AG09319 (cell line): ENCODE results near the gene ISL2.
"Not testable (repeated sequence)": the region's sequence is repeated elsewhere in the genome, so short reads cannot be mapped to it uniquely, and the experiment has no call there.

Experiments
- DNase-seq: peaks from one replicate; pipeline ENCODE4 v3.0.0-alpha.2; 2010; ENCODE audit warnings: low read depth; ENCODE audit errors: extremely low read depth
- TF ChIP-seq, protein P1 (sequence below): IDR thresholded peaks from 2 replicates; pipeline ENCODE4 v1.5.1; 2011; ENCODE audit warnings: low read depth, mild to moderate bottlenecking, inconsistent platforms, low read length, moderate library complexity

ISL2 gene

DNA sequence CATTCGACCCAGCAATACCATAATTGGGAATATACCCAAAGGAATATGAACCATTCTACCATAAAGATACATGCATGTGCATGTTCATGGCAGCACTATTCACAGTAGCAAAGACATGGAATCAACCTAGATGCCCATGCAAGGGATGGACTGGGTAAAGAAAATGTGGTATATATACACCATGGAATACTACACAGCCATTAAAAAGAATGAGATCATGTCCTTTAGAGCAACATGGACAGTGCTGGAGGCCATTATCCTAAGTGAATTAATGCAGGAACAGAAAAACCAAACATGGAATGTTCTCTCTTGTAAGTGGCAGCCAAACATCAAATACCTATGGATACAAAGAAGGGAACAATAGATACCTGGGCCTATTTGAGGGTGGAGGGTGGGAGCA lies 32.7 kb upstream of the ISL2 start:
- TF ChIP-seq, protein P1, sequence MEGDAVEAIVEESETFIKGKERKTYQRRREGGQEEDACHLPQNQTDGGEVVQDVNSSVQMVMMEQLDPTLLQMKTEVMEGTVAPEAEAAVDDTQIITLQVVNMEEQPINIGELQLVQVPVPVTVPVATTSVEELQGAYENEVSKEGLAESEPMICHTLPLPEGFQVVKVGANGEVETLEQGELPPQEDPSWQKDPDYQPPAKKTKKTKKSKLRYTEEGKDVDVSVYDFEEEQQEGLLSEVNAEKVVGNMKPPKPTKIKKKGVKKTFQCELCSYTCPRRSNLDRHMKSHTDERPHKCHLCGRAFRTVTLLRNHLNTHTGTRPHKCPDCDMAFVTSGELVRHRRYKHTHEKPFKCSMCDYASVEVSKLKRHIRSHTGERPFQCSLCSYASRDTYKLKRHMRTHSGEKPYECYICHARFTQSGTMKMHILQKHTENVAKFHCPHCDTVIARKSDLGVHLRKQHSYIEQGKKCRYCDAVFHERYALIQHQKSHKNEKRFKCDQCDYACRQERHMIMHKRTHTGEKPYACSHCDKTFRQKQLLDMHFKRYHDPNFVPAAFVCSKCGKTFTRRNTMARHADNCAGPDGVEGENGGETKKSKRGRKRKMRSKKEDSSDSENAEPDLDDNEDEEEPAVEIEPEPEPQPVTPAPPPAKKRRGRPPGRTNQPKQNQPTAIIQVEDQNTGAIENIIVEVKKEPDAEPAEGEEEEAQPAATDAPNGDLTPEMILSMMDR, result no peak
- no peak for DNase-seq

DNA sequence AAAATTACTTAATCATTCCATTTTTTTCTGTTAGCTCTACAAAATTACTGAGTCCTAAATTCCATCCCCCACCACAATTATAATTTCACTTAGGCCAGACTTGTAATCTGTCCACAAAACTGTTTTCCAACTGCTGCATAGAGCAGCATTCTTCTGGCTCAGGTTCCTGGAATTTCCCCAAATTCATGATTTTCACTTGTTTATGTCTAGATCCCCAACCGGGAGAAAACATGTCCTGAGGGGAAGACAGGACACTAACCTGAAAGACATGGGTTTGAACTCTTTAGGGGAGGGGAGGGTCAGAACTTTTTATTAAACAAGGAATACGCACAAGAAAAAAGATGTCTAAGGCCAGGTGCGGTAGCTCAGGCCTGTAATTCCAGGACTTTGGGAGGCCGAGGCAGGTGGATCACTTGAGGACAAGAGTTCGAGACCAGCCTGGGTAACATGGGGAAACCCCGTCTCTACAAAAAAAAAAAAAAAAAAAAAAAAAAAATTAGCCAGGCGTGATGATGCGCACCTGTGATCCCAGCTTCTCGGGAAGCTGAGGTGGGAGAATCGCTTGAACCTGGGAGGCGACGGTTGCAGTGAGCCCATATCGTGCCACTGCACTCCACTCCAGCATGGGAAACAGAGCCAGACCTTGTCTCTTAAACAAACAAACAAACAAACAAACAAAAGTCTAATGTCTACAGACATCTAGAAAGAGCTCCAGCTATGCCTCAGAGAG lies 26.8 kb upstream of the ISL2 start:
- TF ChIP-seq, protein P1, result no peak
- no peak for DNase-seq

DNA sequence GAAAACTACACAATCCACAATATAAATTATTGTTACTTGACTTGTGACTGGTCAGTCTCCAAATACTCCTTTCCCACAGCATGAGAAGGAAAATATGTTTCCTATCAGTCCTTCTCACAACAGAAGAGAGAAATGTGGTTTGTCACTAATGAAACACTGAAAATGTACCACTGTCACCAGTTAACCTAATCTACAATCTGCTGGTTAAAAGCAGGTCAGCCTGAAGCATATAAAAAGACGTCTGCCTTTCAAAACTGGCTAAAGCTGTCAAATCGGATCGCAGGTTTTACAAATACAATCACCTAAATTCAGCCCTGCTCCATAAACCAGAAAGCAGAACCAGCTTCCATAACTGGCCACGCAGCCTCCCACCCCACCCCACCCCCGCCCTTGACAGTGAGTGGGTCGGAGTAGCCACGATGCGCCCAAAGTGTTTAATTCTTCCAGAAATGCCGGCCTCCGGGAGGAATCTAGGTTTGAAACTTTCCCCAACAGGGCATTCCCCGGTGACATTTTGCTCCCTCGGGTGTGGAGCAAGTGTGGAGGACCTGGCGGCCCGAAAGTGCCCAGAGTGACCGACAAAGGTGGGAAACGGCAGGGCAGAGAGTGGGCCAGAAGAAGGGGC lies 26.0 kb upstream of the ISL2 start:
- TF ChIP-seq, protein P1, result no peak
- no peak for DNase-seq

DNA sequence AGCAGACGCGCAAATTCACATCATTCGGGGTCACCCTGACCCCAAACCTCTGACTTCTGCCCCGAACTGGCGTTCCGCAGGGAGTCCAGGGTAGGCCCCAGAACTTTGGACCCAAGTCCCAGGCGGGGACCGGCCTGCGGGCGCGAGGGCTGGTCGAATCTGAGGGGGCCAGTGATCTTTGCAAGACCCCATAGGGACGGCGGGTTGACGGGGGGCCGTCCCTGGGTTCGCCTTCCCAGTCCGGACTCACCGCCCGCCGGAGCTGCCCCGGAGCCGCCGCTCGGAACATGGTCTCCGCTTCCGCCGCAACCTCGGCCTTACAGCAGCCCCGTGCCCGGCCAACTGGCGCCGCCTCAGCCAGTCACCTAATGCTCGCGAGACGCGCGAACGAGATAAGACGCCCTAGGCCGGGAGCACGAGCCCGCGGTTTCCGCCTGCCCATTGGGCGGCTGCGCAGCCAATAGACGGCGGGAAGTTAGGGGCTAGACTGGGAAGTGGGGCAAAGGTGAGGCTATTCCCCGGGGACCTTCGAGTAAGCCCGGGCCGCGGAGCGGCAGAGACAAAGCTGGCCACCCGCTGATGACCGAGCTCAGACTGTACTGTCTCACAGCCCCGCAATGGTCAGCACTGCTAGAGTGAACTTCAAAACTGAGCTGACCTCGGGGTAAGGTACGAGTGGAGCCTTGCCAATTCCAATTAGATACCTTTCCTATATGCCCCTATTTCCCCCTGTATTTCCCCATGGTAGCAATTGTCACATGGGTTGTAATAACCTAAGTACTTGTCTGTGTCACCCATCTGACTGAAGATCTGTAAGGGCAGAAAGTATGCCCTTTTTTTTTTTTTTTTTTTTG lies 25.2 kb upstream of the ISL2 start, which contains the start of gene ETFA:
Gene ETFA (minus strand): TSS at position 370 of the 854 bp plus-strand sequence. CDS start 81 bp downstream, at position 289.
- DNase-seq, result peak; percentile 91
- TF ChIP-seq, protein P1, result no peak

DNA sequence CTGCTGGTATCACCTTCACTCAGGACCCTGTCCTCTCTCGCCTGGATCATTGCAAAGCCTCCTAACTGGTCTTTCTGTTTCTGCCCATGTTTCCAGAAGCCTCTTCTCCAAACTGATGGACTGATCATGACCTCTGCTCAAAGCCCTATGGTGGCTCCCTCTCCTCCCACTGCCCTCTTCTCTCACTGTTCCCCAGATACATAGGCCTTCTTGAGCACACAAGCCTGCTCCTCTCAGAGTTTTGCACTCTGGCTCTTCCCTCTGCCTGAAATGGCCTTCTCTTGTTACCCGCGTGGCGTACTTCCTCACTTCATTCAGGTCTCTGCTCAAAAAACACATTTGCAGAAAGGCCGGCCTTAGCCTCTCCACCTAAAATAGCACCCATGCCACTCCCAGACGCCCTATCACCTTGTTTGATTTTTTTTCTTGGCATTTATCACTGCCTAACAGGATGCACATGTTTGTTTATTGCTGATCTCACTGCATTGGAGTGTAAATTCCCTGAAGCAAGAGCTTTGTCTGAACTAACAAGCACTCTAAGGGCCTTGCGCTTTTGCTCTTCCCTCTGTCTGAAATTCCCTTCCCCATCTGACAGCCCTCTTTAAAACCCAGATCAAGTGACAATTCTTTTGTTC lies 23.9 kb upstream of the ISL2 start:
- TF ChIP-seq, protein P1, result no peak
- DNase-seq, result no peak

DNA sequence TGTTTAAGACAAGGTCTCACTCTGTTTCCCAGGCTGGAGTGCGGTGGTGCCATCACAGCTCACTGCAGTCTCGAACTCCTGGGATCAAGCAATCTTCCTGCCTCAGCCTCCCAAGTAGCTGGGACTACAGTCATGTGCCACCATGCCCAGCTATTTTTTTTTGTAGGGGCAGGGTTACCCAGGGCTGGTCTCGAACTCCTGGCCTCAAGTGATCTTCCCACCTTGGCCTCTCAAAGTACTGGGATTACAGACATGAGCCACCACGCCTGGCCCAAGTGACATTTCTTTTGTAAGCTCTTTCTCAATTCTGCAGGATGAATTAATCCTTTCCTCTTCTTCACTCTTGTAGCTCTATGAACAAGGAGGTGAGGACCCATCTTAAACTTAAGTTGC lies 23.4 kb upstream of the ISL2 start:
- not testable (repeated sequence) for DNase-seq

DNA sequence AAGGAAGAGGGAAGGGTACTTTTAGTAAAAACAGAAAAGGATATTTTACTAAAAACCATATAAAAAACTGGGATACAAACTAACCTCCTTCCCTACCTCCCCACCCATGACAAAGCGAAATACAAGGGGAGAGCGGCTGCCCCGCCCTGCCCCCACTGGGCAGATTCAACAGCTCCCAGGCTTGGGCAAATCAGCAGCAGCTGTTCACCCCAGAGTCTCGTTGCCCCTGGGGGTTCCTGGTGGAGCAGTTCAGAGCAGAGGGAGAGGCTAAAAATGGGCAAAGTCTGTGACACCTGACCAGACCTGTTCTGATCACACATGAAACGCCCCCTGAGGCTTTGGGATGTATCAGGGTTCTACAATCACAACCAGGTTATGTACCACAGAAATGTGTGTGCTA lies 22.8 kb upstream of the ISL2 start:
- no peak for DNase-seq
- TF ChIP-seq, protein P1, result no peak
